SK-N-MC (cell line): ENCODE data around the gene STK11IP.

Experiments
- EZH2 ChIP-seq: fragments of 200-600 bp; sonication (generic); IDR thresholded peaks from one replicate; pipeline ENCODE4 v1.6.1; 2017; ENCODE audit warnings: antibody characterized with exemption
- FOXP2 ChIP-seq: optimal IDR thresholded peaks from 2 replicates; pipeline ENCODE3; 2011; ENCODE audit warnings: mild to moderate bottlenecking, moderate library complexity; ENCODE audit not compliant: insufficient read depth; ENCODE audit errors: extremely low read length, control extremely low read depth
- POLR2AphosphoS5 ChIP-seq: IDR thresholded peaks from 2 replicates; pipeline ENCODE4 v1.6.1; 2012; ENCODE audit warnings: mild to moderate bottlenecking, low read depth, low read length, borderline replicate concordance

DNA sequence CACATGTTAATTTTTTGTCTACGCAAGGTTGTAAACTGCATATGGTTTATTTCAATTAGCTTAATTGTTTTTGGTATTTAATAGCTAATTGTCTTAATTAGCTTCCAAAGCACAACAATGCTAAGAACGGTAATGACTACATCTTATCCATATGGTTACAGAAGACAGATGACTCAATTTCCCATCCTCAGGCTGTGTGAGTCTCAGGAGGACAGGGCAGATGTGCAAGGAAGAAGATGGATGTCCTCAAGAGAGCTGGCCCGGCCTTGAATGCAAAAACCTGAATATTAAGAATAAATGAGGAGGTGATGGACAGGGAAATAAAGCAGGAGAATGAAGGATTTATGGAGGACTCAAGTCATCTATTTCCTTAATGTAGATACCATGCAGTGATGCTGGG, 61.2 kb downstream of the STK11IP start:
- no peak for TF ChIP-seq POLR2AphosphoS5
- TF ChIP-seq EZH2: no peak
- no peak for TF ChIP-seq FOXP2
